Caco-2 (cell line): ENCODE results near the gene SBF2. TPM values are rescaled to one million over a fixed set of nuclear protein-coding genes. Genes with fewer than 3 reads are reported as not detected.

Experiments
- BruUV-seq: library from RNA; stranded (reverse); fragments of 400-500 nt; replicated peaks from 2 replicates; lab custom pipeline; 2021; lab: Mats Ljungman, UMichigan
- CTCF ChIA-PET: fragments of 300-600 bp; sonication (Branson Sonifier 250); formaldehyde crosslinking; loops from one replicate; lab custom pipeline; 2022; ENCODE audit warnings: antibody characterized with exemption; lab: Charles Lee
- POLR2A ChIA-PET: fragments of 300-600 bp; sonication (Branson Sonifier 250); formaldehyde crosslinking; loops from one replicate; lab custom pipeline; 2022; ENCODE audit warnings: antibody characterized with exemption; lab: Charles Lee
- DNase-seq, 2 experiments: peaks; one replicate each; pipeline versions ENCODE4 v3.0.0 to v3.0.0-alpha.2; 2020 to 2022
- H3K27me3 ChIP-seq: replicated peaks from 2 replicates; pipeline ENCODE4 v1.6.0; 2011; ENCODE audit warnings: low read length; ENCODE audit not compliant: control insufficient read depth, insufficient read depth
- H3K36me3 ChIP-seq: 2 replicates; pipeline ENCODE4 v1.5.1; 2011; ENCODE audit warnings: low read length; ENCODE audit not compliant: control insufficient read depth, insufficient read depth
- H3K4me1 ChIP-seq: fragments of 250-450 bp; sonication (Bioruptor Pico); 2 replicates; pipeline ENCODE4 v1.5.1; 2020; ENCODE audit warnings: mild to moderate bottlenecking
- H3K4me3 ChIP-seq: 2 replicates; pipeline ENCODE4 v1.5.1; 2011; ENCODE audit warnings: low read depth, mild to moderate bottlenecking, control low read depth, low read length
- H3K9me3 ChIP-seq: fragments of 250-450 bp; sonication (Bioruptor Pico); 2 replicates; pipeline ENCODE4 v1.5.1; 2020; ENCODE audit warnings: mild to moderate bottlenecking, moderate library complexity
- H3K27ac Mint-ChIP-seq: one replicate; pipeline ENCODE4 v1.8.0; 2022; ENCODE audit warnings: mixed read lengths; ENCODE audit not compliant: unreplicated experiment
- H3K27me3 Mint-ChIP-seq: one replicate; pipeline ENCODE4 v1.8.0; 2022; ENCODE audit warnings: mixed read lengths; ENCODE audit not compliant: insufficient read depth, unreplicated experiment
- H3K36me3 Mint-ChIP-seq: one replicate; pipeline ENCODE4 v1.8.0; 2022; ENCODE audit warnings: mild to moderate bottlenecking, mixed read lengths; ENCODE audit not compliant: insufficient read depth, unreplicated experiment
- H3K4me1 Mint-ChIP-seq: one replicate; pipeline ENCODE4 v1.8.0; 2022; ENCODE audit warnings: low read depth, mixed read lengths; ENCODE audit not compliant: unreplicated experiment
- H3K4me3 Mint-ChIP-seq: one replicate; pipeline ENCODE4 v1.8.0; 2022; ENCODE audit warnings: mild to moderate bottlenecking, moderate library complexity, mixed read lengths; ENCODE audit not compliant: unreplicated experiment
- H3K9me3 Mint-ChIP-seq: one replicate; pipeline ENCODE4 v1.8.0; 2022; ENCODE audit warnings: mixed read lengths; ENCODE audit not compliant: unreplicated experiment
- intact Hi-C: fragments of 100-400 bp; cut with micrococcal nuclease; formaldehyde crosslinking; loops from one replicate; pipeline ENCODE4 v1.10.0; 2022; ENCODE audit not compliant: unreplicated experiment
- total RNA-seq: library from RNA; stranded (reverse); gene quantifications from 2 replicates; pipeline ENCODE4 v1.2.3, GENCODE V29; 2022
- TF ChIP-seq, protein P1 (sequence below), 2 experiments: fragments of 200-600 bp in 1 of 2; IDR thresholded peaks; 1 replicate in 1 of 2; 2 replicates in 1 of 2; pipeline versions ENCODE4 v1.5.1 to v1.8.0; 2011 to 2022; ENCODE audit warnings: antibody characterized with exemption in 1 of 2, control low read depth in 1 of 2, inconsistent platforms in 1 of 2, low read depth in 1 of 2, low read length in 1 of 2, mild to moderate bottlenecking in 1 of 2, moderate library complexity in 1 of 2; ENCODE audit not compliant: insufficient read depth in 1 of 2, severe bottlenecking in 1 of 2, unreplicated experiment in 1 of 2

SBF2 gene
- total RNA-seq, 1 experiment from 2014 or later, result 72.2 TPM

DNA sequence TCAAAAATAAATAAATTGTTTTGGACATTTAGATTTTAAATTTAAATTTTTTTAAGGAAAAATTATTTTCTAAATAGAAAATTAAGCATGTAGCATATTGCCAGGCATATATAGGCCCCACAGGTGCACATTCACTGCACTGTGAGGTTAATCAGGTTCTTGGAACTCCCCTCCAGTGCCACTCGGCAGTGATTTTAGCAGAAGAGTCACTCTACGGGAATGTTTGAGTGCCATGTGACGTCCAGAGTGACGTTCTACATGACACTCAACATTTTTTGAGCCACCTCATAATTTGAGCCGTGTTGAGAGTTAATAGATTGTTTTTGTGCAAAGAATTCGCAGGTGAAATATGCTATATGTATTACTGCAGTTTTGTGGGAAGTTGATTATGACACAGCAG, 552.8 kb downstream of the SBF2 start:
- Histone ChIP-seq H3K36me3 (peaks cover 4% of the 10 kb centered on the region; the same call in 1 of the 2 replicates), H3K4me3 (no peak overlapping the region), H3K27me3 (no peaks in the 10 kb centered on the region), H3K9me3 (no peaks in the 10 kb centered on the region), H3K4me1 (peaks cover 27% of the 10 kb centered on the region)
- CTCF ChIA-PET, result no interaction called here
- BruUV-seq, result no TSS peak
- Mint-ChIP-seq H3K4me3 (no peak overlapping the region), H3K27ac (peak overlapping the region; percentile 19), H3K27me3 (no peaks in the 10 kb centered on the region), H3K4me1 (peaks cover 30% of the 10 kb centered on the region), H3K9me3 (peaks cover 1% of the 10 kb centered on the region), H3K36me3 (peaks cover 67% of the 10 kb centered on the region)
- intact Hi-C loops, result loop anchor here (2.0 kb wide), 1 partner anchor 126 kb away; no protein-coding TSS in a partner anchor
- TF ChIP-seq, protein P1, sequence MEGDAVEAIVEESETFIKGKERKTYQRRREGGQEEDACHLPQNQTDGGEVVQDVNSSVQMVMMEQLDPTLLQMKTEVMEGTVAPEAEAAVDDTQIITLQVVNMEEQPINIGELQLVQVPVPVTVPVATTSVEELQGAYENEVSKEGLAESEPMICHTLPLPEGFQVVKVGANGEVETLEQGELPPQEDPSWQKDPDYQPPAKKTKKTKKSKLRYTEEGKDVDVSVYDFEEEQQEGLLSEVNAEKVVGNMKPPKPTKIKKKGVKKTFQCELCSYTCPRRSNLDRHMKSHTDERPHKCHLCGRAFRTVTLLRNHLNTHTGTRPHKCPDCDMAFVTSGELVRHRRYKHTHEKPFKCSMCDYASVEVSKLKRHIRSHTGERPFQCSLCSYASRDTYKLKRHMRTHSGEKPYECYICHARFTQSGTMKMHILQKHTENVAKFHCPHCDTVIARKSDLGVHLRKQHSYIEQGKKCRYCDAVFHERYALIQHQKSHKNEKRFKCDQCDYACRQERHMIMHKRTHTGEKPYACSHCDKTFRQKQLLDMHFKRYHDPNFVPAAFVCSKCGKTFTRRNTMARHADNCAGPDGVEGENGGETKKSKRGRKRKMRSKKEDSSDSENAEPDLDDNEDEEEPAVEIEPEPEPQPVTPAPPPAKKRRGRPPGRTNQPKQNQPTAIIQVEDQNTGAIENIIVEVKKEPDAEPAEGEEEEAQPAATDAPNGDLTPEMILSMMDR (IDR thresholded peaks at IDR 0.05; ENCODE audit: insufficient read depth in 1 of 2, low read depth in 1 of 2, low read length in 1 of 2, severe bottlenecking in 1 of 2, unreplicated experiment in 1 of 2), result no peak
- no peak for DNase-seq
- POLR2A ChIA-PET, result no interaction called here

DNA sequence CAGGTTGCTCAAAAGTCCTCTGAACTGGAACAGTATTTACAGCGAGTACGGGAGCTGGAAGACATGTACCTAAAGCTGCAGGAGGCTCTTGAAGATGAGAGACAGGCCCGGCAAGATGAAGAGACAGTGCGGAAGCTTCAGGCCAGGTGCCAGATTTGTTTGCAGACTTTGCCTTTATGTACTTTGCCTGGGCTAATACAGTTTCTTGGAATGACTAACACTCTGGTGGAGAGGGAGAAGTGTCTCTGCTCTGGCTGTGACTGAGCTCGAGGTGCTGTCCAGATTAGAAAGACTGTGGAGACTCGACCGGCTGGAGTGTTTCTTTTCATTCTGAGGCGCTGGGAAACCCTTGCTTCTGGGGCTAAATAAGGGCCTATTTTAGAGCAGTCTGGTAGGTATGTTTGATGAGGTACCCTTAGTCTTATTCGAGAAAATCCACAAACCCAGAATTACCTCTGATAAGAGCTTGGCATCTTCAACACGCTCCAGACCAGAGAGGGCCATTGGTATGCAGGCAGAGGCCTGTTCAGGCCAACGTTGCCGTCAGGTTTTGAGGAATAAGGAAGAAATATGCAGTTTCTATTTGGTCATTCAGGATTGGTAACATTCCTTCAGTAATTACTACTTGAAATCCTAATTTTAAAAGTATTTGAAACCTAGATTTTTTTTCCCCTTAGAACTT, 553.7 kb downstream of the SBF2 start:
- POLR2A ChIA-PET, result interaction anchor here (1.3 kb wide), 1 partner anchor 279 kb away, joined by 4 read pairs; the partner anchor contains the start of gene ZNF143

More for the DNA sequence above, 553.7 kb downstream of the SBF2 start:
- H3K36me3 ChIP-seq, result peaks cover 3% of the 10 kb centered on the region; the same call in 1 of the 2 replicates
- DNase-seq, result peak; percentile 64 to 65
- CTCF ChIA-PET, result interaction anchor here (1.0 to 1.6 kb wide), 5 partner anchors 8 to 234 kb away, joined by 3 to 6 read pairs (median 3); no protein-coding TSS in a partner anchor
- H3K36me3 Mint-ChIP-seq, result peaks cover 74% of the 10 kb centered on the region
- peak overlapping the region; percentile 19 for H3K4me3 Mint-ChIP-seq
- H3K27ac Mint-ChIP-seq, result peak overlapping the region; percentile 63
- H3K4me3 ChIP-seq, result no peak overlapping the region
- H3K9me3 Mint-ChIP-seq, result peaks cover 10% of the 10 kb centered on the region
- H3K4me1 ChIP-seq, result peaks cover 27% of the 10 kb centered on the region
- no peaks in the 10 kb centered on the region; the same call in 1 of the 2 replicates for H3K9me3 ChIP-seq
- peaks cover 32% of the 10 kb centered on the region for H3K4me1 Mint-ChIP-seq
- TSS peak; percentile 56 for BruUV-seq
- no peaks in the 10 kb centered on the region for H3K27me3 ChIP-seq
- TF ChIP-seq, protein P1 (IDR thresholded peaks at IDR 0.05; ENCODE audit: insufficient read depth in 1 of 2, low read depth in 1 of 2, low read length in 1 of 2, severe bottlenecking in 1 of 2, unreplicated experiment in 1 of 2), result no peak
- intact Hi-C loops, result loop anchor here (2.0 kb wide), 1 partner anchor 126 kb away; no protein-coding TSS in a partner anchor
- H3K27me3 Mint-ChIP-seq, result no peaks in the 10 kb centered on the region
